Femur (tissue), 1 donor: ENCODE results near the gene CABP4.

ENCODE experiments used
- DNase-seq: peaks from one replicate; pipeline ENCODE4 v3.0.0-alpha.2; 2017

CABP4 gene

GRCh38 chr11:67499808-67500483 lies 44.8 kb downstream of the CABP4 start:
- DNase-seq: no peak

GRCh38 chr11:67500484-67500821 lies 45.3 kb downstream of the CABP4 start:
- DNase-seq: no peak

- DNase-seq: no peak
Observed at GRCh38 chr11:67500831-67501715, 45.9 kb downstream of the CABP4 start.

GRCh38 chr11:67501854-67502253 lies 46.7 kb downstream of the CABP4 start:
- no peak for DNase-seq

- no peak for DNase-seq
Observed at GRCh38 chr11:67502328-67502979, 47.3 kb downstream of the CABP4 start.

- DNase-seq: no peak
Observed at GRCh38 chr11:67503119-67504004, 48.2 kb downstream of the CABP4 start.

GRCh38 chr11:67504005-67504949 lies 49.1 kb downstream of the CABP4 start:
- DNase-seq: peak; percentile 58

- peak; percentile 80 for DNase-seq
Observed at GRCh38 chr11:67504950-67505581, 49.9 kb downstream of the CABP4 start, which contains the start of gene PITPNM1. Gene PITPNM1 (minus strand): TSS chr11:67505363. CDS start chr11:67504180, 1,183 bp downstream.

GRCh38 chr11:67505605-67506396 lies 50.6 kb downstream of the CABP4 start:
- DNase-seq: peak; percentile 89

- DNase-seq: no peak
Observed at GRCh38 chr11:67506426-67507051, 51.4 kb downstream of the CABP4 start.

- no peak for DNase-seq
Observed at GRCh38 chr11:67507242-67507863, 52.2 kb downstream of the CABP4 start.

- DNase-seq: peak; percentile 98
Observed at GRCh38 chr11:67507864-67508485, 52.8 kb downstream of the CABP4 start, which contains the start of gene CDK2AP2. Gene CDK2AP2 (minus strand): TSS chr11:67508162. CDS start chr11:67508082, 80 bp downstream.

- peak; percentile 97 for DNase-seq
Observed at GRCh38 chr11:67508486-67509121, 53.5 kb downstream of the CABP4 start.

GRCh38 chr11:67510023-67510345 lies 54.8 kb downstream of the CABP4 start:
- DNase-seq: no peak
